HL-60/S4 treated with phorbol 12-myristate 13-acetate at 8.2 ng/mL for 4 days and 3 days (cell line): ENCODE results near the gene CHL1.
"Not testable (repeated sequence)": the region's sequence is repeated elsewhere in the genome, so short reads cannot be mapped to it uniquely, and the experiment has no call there.

ENCODE experiments used
- in situ Hi-C: fragments of 300-500 bp; cut with MboI; formaldehyde crosslinking; loops from 2 replicates; pipeline ENCODE4 v1.15.0; 2022; ENCODE audit warnings: low sequenced_read_pairs

Gene CHL1

DNA sequence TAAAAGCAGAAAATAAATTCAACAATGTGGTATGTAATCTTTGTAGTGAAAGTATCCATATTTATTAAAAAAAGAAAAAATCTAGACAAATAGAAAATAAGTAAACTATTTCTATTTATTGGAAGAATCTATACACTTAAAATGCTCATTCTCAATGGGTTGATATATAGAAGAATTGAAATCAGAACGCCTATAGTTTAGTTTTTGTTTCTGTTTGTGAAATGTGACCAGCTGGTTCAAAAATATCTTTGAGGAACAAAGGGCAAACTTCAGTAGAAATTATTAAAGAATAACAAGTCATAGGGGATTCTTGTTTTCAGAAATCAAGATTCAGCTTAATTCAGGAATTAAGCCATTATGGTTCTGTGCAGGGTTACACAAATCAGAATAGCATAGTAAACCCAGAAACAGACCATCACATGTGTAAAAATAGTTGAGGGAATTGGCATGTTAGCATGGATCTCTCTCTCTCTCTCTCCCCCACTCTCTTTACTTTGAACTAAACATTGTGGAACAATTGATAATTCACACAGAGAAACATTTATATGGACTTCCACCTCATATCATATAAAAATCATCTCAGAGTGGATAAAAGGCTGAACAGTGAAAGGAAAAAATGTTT lies 134.0 kb downstream of the CHL1 start:
- in situ Hi-C loops = no loop called here

DNA sequence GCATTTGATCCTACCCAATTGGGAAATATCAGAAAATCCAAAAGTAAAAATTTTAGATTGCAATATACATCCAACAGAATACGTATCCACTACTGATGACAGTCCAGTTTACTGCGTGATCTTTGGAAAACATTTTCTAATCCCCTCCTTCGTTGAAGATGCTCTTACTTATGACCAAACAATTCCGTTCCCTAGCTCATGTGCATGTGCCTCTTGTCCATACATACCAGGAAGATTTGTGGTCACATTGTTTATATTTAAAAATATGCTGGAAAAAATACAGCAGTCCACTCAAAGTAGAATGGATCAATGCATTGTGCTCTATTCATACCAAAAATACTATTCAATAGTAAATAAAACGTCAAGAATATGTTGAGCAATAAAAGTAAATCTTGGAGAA lies 135.3 kb downstream of the CHL1 start:
- in situ Hi-C loops = no loop called here

DNA sequence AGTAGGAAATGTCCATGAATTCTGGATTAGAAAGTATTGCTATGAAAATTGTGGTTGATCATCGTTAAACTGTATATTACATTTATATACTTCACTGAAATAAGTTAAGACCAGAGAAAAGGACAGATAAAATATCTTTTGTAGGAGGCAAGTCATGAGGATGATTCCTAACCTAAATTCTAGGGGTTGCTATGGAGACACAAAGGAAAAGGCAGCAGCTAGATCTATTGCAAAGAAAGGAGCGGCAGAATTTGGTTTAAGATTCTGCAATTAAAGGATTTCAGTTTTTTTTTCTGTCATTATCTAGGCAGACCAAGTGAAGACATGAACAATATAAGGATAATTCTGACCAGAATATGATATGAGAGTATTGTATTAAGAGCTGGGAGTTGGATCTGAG lies 136.1 kb downstream of the CHL1 start:
- in situ Hi-C loops = no loop called here

DNA sequence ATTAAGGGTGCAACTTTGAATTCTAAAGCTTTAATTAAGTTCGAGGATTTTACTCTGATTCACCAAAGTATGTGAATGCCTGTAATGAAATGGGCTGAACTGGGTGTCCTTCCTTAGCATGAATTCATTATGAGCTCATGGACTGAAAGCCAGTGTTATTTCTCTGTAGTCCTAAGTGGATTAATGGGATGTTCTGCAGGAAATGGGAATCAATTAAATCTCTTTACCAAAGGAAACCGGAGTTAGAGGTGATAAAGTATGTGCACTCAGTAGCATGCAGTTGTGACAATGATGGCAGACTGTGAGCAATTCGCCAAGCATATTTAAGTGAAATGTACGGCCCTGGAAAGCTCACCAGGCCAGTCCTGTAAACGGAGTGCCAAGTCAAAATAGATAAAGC lies 138.7 kb downstream of the CHL1 start:
- in situ Hi-C loops = no loop called here

DNA sequence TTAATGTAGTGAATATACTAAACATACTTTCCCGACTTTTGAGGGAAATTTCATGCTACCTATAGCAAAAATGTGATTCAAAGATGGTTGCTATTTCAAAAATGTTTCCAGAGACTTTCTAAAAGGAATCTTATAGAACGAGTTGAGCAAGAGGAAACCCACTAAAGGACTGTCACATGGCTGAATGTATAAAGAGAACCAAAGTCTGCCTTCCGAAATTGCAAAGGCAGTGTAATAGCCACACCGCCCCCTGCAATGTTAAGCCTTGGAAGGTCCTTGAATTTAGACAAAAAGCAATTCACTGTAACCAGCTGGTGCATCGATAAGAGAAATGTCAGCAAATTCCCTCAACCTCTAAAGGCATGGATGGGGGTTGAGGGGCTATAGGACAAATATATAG lies 142.8 kb downstream of the CHL1 start:
- in situ Hi-C loops = no loop called here

DNA sequence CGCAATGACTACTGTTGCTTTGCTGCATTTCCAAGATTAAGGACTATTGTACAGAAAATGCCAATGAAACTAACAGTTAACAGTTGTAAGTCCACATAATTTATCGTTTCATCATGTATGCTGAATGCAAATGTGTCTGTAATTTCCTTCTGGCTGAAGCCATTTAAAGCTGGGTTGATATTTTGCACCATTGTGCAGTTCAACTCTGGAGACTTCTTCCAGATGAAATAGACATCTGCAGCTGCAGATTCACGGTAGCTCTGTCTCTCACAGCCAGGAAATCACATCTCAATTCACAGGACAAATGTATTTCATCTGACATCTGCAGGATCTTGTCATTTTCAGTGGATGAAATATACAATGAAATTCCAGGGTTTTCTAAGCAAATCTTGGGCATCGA lies 145.4 kb downstream of the CHL1 start:
- in situ Hi-C loops = no loop called here

DNA sequence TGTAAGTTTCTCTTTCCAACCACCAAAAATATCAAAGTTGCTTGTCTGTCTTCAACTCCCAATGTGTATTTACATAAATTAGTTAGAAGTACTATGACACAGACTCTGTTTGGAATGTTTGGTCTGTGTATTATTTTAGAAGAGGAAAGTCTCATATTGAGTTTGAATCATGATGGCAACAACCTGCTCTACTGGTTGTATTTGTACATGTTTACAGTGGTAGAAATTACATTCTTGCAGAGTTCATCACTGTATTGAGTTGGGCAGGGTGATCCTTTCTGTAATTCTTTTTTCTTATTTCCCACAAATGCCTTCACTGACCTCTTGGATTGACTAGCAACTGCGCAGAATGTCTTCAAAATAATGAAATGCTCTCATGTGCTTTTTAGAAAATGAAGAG lies 149.6 kb downstream of the CHL1 start:
- in situ Hi-C loops = no loop called here

DNA sequence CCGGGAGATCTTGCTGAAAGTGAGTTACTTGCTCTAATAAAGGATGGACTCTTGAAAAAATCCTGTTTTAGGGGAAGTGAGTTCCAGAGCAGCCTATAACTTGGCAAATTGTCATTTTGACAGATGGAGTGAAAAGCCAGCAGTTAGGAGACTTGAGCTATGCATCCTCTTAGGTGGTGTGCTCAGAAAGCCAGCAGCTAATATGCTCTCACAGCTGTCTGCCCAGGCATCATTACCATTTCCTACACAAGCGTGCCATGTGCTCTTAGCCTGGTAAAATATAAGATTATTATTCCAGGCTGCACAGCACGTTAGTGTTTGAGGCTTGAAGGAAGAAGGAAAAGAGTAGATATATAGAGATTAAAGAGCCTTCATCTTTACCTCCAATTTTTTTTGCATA lies 151.0 kb downstream of the CHL1 start:
- in situ Hi-C loops = no loop called here

DNA sequence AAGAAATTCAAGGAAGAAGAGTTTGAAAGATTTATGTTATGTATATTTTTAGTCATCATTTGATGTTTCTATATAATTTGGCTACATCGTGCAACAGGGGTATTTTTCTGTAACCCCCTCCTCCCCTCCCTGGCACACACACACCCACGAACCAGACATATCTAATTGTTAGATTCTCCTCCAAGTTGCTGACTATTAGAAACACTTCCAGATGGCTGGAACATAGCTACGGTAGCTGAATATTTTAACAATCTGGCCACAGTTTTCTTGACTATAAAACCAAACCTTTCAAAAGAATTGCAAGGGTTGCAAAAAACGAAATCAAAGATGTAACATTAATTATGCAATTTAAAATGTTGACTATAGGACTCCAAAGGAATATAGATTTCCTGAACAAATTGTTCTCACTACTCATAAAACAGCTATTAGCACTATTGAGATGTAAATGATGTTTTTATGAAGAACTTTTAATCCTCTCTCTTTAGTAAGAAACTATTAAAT lies 154.4 kb downstream of the CHL1 start:
- in situ Hi-C loops = no loop called here

DNA sequence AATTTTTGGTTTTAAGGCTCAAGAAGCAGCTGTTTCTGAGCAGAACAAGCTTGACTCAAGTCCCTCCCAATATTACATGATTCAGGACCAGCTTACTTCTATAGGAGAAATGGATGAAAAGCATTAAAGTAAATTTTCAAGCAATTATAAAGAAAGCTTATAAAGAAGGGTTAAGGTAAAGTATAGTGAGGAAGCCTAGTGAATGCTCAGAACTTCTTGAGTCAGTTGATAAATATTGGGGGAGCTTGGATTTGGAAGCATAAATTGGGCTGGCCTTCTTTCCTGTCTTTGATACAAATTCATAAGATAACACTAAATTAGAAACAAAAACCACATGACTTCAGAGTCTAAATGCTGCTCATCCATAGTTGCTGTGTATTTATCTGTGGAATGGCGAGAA lies 156.0 kb downstream of the CHL1 start:
- in situ Hi-C loops = no loop called here

DNA sequence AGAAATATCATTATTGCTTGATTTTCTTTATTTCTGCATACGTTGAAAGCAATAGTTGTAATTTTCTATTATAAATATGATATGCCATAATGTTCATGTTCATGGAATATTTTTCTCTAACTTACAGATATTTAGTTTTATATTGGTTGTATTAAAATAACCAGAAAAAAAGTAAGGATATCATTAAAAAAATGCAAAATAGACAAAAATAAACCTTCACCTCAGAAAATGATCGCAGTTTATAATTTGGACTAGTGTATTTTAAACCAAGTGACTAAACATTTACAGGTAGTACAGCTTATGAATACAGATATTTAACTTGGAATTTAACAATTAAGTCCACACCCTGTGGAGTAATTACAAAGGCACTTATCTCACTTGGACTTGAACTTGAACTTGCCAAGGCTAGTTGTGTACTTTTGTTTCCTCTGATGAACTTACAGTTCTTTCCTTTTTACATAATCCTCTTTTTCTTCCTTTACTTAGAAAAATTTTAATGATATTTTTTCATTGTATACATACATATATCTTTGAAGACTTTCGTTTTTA lies 156.7 kb downstream of the CHL1 start:
- in situ Hi-C loops = no loop called here

DNA sequence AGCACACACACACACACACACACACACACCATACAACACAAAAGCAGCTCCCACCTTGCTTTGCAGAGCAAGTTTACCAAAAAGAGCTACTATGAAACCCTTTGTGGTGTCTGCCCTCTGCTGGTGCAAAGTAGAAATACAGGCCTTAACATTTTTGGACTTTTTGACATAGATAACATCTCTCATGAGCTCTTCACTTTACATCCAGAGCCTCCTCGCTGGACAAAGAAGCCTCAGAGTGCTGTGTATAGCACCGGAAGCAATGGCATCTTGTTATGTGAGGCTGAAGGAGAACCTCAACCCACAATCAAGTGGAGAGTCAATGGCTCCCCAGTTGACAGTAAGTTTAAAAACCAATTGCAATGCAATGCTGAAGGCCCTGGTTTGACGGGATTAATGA lies 157.9 kb downstream of the CHL1 start:
- in situ Hi-C loops = no loop called here

DNA sequence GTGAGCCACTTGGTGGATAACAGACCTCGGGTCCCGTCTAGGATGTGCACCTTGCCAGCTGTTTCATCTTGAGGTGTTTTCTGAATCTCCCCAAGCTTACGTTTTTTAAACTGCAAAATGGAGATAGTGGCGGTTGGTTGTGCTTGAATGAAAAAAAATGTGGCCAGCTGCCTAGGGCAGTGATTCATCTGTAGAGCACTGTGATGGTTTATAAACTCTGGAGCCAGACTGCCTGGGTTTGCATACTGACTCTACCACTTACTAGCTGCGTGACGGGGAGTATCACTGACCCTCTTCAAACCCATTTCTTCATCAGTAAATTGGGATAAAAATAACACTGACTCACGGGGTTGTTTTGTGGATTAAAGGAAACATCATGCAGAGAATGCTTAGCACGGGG lies 159.1 kb downstream of the CHL1 start:
- in situ Hi-C loops = no loop called here

DNA sequence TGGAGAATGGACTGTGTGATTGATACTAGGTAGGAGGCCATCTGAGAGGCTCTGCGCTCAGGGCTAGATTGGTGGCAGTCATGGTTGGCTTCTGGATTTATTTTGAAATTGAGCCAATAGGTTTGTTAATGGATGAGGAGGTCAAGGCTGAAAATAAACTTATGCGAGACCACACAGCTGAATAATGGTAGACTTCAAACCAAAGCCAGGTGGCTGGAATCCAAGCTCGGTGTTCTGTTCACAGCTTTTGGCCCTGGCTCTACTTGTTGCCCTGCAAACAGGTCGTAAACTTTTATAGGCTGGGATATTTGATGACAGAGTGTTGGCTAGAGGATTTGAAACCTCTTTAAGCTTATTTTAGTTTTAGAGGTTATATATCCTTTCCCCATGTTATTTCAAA lies 160.4 kb downstream of the CHL1 start:
- in situ Hi-C loops = no loop called here

DNA sequence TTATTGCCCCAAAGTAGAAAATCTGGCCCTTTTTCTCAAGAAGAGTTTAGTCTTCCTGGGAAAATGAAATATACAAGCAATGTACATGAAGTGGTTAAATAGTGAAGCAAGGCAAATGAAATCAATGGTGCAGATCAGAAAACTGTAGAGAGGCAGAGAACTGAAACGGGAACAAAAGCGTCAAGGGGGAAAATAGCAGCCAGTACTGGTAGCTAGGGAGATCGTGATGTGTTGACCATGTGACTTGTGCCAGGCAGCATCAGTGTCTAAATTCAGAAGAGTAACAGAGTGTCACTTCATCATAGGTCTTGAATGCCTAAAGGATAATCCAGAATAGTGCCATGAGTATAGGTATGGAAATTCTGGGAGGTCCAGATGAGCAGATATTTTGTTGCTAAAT lies 163.1 kb downstream of the CHL1 start:
- in situ Hi-C loops = no loop called here

DNA sequence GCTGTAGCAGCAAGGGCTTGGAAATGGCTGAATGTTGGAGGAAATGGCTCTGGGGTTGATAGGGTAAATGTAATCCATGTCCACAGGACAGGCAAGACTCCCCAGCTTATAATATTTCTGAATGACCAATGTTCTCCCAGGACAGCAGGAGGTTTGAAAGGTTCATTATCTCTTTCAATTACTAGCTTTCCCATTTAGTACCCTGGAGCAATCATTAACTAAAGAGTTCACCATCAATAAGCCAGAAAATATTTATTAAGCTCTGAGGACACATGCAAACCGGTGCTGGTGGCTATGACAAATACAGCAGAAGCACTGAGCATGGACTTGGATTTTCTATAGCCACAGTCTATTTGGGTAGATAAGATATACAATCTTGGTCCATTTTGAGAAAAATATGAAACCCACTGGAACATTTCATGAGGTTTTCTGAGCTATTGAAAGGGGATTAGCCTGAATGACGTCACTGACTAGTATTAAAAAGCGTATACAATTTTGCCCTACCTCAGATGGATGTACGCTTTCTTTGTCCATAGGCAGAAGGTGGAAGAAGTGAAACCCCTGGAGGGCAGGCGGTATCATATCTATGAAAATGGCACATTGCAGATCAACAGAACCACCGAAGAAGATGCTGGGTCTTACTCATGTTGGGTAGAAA lies 166.2 kb downstream of the CHL1 start:
- in situ Hi-C loops = no loop called here

DNA sequence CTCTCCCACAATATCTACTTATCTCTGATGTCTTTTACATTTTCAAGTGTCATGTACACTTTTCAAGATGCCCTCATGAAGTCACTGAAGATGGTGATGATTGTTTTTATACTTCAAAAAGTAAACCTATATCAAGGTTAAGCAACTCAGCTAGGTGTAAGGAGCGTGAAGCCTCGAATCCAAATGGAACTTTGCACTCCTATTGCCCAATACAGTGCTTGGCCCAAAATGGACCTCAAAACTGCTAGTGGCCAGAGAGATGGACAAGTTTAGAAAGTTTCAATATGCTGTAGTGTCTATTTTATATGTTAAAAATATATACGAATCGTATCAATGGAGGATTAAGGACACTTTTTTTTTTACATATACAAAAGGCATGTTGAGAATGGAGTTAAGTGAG lies 167.7 kb downstream of the CHL1 start:
- in situ Hi-C loops = no loop called here

DNA sequence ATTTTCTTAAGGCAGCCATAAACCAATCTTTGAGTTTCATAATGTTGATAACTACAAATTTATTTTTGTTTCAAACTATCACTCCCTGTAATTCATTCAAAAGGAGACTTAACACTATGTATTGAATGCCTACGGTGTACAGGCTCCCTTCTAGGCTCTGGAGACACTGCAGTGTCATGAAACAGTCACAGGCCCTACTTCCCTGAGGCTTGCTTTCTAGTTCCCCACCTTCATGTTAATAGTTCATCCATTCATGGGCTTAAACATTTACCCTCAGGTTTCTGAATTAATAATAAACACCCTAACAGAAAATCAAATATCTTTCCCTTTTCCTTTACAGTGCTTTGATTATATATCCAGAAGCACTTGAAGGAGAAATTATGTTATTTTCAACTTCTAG lies 168.7 kb downstream of the CHL1 start:
- in situ Hi-C loops = no loop called here

DNA sequence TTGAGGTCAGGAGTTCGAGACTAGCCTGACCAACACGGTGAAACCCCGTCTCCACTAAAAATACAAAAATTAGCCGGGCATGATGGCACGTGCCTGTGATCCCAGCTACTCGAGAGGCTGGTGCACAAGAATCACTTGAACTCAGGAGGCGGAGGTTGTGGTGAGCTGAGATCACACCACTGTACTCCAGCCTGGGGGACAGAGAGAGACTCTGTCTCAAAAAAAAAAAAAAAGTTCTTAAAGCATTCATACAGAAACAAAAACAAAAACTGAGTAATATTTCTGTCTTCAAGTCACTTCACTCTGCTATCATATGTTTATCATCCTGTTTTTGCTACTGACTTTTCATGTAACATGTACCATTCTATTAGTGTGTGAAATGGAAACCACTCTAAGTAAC lies 169.7 kb downstream of the CHL1 start:
- in situ Hi-C loops = not testable (repeated sequence)

DNA sequence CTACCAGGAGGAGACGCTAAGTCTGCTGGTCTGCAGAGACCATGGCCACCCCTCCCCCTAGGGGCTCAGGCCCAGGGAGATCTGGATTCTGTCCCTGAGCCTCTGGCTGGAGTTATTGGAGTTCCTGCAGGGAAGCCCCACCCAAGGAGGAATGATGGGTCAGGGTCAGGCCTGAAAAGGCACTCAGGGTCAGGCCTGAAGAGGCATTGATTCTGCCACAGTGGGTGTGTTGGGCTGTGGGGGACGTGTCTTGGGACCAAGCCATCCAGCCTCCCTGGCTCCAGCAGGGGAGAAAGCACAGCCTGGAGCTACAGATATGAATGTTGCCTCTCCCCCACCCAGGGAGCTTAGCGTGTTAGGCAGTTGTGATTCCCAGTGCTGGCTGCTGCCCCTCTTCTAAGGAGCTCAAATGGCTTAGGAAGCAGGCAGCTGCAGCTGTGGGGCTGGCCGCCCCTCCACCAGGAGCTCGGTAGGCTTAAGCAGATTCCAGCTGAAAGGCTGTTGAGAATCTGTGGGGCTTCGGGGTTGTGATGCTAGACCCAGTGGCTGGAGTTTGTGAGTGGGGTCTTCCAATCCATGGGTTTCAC lies 176.7 kb downstream of the CHL1 start:
- in situ Hi-C loops = no loop called here

DNA sequence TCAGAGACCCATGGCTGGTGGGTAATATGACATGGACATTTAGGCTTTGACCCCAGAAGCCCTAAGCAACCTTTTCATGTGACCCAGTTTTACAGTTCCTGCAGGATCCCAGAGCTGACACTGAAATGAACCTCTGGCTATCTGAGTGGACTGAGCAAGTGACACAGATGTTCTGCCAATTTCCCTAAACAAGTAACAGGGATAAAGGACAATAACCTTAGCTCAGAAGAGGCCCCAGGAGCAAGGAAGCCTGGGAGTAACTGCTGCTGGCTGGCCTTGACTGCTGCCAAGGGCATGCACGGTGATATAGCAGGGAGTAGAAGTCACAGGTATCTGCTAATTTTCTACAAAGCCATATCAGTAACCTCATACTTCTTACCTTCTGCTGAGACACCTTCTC lies 177.9 kb downstream of the CHL1 start:
- in situ Hi-C loops = no loop called here

DNA sequence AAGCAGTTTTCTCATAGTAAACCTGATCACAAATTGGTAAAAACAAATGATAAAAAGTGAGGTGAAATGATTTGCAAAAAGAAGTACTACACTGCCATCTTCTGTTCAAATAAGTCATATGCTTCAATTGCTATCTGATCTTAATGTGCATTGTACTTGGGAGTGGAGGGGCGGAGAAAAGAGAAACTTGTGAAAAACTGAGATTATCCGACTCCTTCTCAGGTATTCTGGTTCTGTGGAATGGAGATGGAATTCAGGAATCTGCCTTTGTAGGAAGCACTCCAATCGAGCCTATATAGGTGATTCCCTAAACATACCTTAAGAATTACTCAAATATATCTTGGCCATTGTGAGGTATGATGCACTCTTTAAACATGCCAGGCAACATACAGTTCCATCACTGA lies 180.6 kb downstream of the CHL1 start:
- in situ Hi-C loops = no loop called here
